GM12878 (cell line): ENCODE measurements around the gene CHRM4. TPM values are rescaled to one million over a fixed set of nuclear protein-coding genes. Genes with fewer than 3 reads are reported as not detected.

Experiments
- ATAC-seq: fragments of 200-7000 bp; cut with Tn5 transposase; 3 replicates; pipeline ENCODE4 v1.9.1; 2020; ENCODE audit warnings: mild to moderate bottlenecking, moderate library complexity
- BruUV-seq: library from RNA; stranded (reverse); fragments of 400-500 nt; replicated peaks from 2 replicates; lab custom pipeline; 2021; lab: Mats Ljungman, UMichigan
- CTCF ChIA-PET: fragments of 300-600 bp; sonication (Branson Sonifier 250); formaldehyde crosslinking; extraction: SDS; loops from one replicate; lab custom pipeline; 2021; ENCODE audit warnings: inconsistent platforms; lab: Yijun Ruan, JAX
- POLR2A ChIA-PET: fragments of 350-600 bp; formaldehyde crosslinking; extraction: SDS; loops from one replicate; lab custom pipeline; 2021; ENCODE audit warnings: inconsistent platforms; lab: Charles Lee
- RAD21 ChIA-PET: fragments of 300-600 bp; sonication (Branson Sonifier 250); formaldehyde crosslinking; loops from one replicate; lab custom pipeline; 2023; ENCODE audit warnings: antibody characterized with exemption; ENCODE audit not compliant: unreplicated experiment; lab: Charles Lee
- SMC1A ChIA-PET: fragments of 300-600 bp; sonication (Branson Sonifier 250); formaldehyde crosslinking; loops from one replicate; lab custom pipeline; 2023; ENCODE audit not compliant: unreplicated experiment, uncharacterized antibody; lab: Charles Lee
- DNase-seq: peaks from one replicate; pipeline ENCODE4 v3.0.0-alpha.2; 2011; ENCODE audit warnings: low read depth, low spot score
- FAIRE-seq: peaks from 3 replicates; lab custom pipeline; 2011; peaks lifted over from hg19 to GRCh38; lab: Jason Lieb, UNC
- H2AFZ ChIP-seq: 2 replicates; pipeline ENCODE4 v1.6.0; 2011; ENCODE audit warnings: low read depth, low read length, control low read depth; ENCODE audit not compliant: control insufficient read depth
- H3K27ac ChIP-seq: 2 replicates; pipeline ENCODE4 v1.5.1; 2011; ENCODE audit warnings: control low read depth; ENCODE audit not compliant: control insufficient read depth, insufficient read depth
- H3K27me3 ChIP-seq, 2 experiments: replicated peaks in 1 of 2; 2 replicates each; pipeline versions ENCODE4 v1.6.0 to v1.6.1; 2011; ENCODE audit warnings: low read length in 1 of 2; ENCODE audit not compliant: control insufficient read depth in 2 of 2, insufficient read depth in 2 of 2
- H3K36me3 ChIP-seq, 2 experiments: 2 replicates each; pipeline ENCODE4 v1.5.1; 2011; ENCODE audit warnings: low read length in 1 of 2; ENCODE audit not compliant: control insufficient read depth in 2 of 2, insufficient read depth in 2 of 2
- H3K4me1 ChIP-seq: 2 replicates; pipeline ENCODE4 v1.6.1; 2011; ENCODE audit warnings: mild to moderate bottlenecking, low read length, moderate library complexity, mixed read lengths; ENCODE audit not compliant: control insufficient read depth, insufficient read depth
- H3K4me2 ChIP-seq: 2 replicates; pipeline ENCODE4 v1.6.0; 2011; ENCODE audit warnings: control low read depth; ENCODE audit not compliant: control insufficient read depth, insufficient read depth
- H3K4me3 ChIP-seq: fragments of 200-600 bp; sonication (generic); 2 replicates; pipeline ENCODE4 v1.5.1; 2016
- H3K79me2 ChIP-seq: 2 replicates; pipeline ENCODE4 v1.6.0; 2011; ENCODE audit warnings: low read length; ENCODE audit not compliant: control insufficient read depth, insufficient read depth
- H3K9ac ChIP-seq: 2 replicates; pipeline ENCODE4 v1.8.0; 2011; ENCODE audit warnings: low read length, control low read depth, mixed read lengths; ENCODE audit not compliant: control insufficient read depth, insufficient read depth
- H3K9me3 ChIP-seq: replicated peaks from 3 replicates; pipeline ENCODE4 v1.5.1; 2011; ENCODE audit warnings: mild to moderate bottlenecking, low read length; ENCODE audit not compliant: control insufficient read depth, insufficient read depth
- H4K20me1 ChIP-seq: 2 replicates; pipeline ENCODE4 v1.6.0; 2011; ENCODE audit not compliant: control insufficient read depth, insufficient read depth
- ELK1 ChIP-seq: IDR thresholded peaks from 2 replicates; pipeline ENCODE4 v1.6.1; 2012; ENCODE audit warnings: low read depth, low read length, improper control_type of control experiment
- GATAD2B ChIP-seq: fragments of 450-650 bp; conservative IDR thresholded peaks from 2 replicates; pipeline ENCODE4 v1.6.1; 2017; ENCODE audit warnings: low read depth, mild to moderate bottlenecking, moderate library complexity
- LARP7 ChIP-seq: fragments of 450-650 bp; IDR thresholded peaks from 2 replicates; pipeline ENCODE4 v1.6.1; 2017; ENCODE audit warnings: mild to moderate bottlenecking
- MEF2B ChIP-seq: fragments of 450-650 bp; IDR thresholded peaks from 2 replicates; pipeline ENCODE4 v1.6.1; 2018; ENCODE audit warnings: mild to moderate bottlenecking, moderate library complexity; ENCODE audit not compliant: partially characterized antibody, poor library complexity, severe bottlenecking
- POLR2AphosphoS2 ChIP-seq: IDR thresholded peaks from 2 replicates; pipeline ENCODE4 v1.6.1; 2011; ENCODE audit warnings: low read depth, mild to moderate bottlenecking, low read length, improper control_type of control experiment, moderate library complexity
- RAD51 ChIP-seq: fragments of 450-650 bp; IDR thresholded peaks from 2 replicates; pipeline ENCODE4 v1.6.1; 2016; ENCODE audit warnings: moderate library complexity, mild to moderate bottlenecking, inconsistent platforms
- RBBP5 ChIP-seq: fragments of 200-600 bp; sonication (generic); conservative IDR thresholded peaks from 2 replicates; pipeline ENCODE4 v1.6.1; 2016
- ZNF622 ChIP-seq: fragments of 450-650 bp; IDR thresholded peaks from 2 replicates; pipeline ENCODE4 v1.6.1; 2017; ENCODE audit warnings: mild to moderate bottlenecking, inconsistent platforms
- WGBS: methylation state at CpG from one replicate; pipeline ENCODE4 v1.1.6; 2016; ENCODE audit warnings: low lambda C conversion rate; ENCODE audit not compliant: insufficient replicate concordance, insufficient coverage; ENCODE audit errors: missing lambda C conversion rate; 5-methylcytosine and 5-hydroxymethylcytosine counted together
- in situ Hi-C: fragments of 300-500 bp; cut with MboI; formaldehyde crosslinking; loops from 9 replicates; pipeline ENCODE4 v1.14.3; 2018; ENCODE audit warnings: mixed read lengths
- intact Hi-C: fragments of 100-400 bp; cut with micrococcal nuclease; formaldehyde crosslinking; loops from one replicate; pipeline ENCODE4 v1.14.2; 2022; ENCODE audit not compliant: unreplicated experiment
- polyA plus RNA-seq, 11 experiments: library from polyadenylated mRNA; depleted of rRNA in 4 of 11; unstranded in 6 of 11; stranded (reverse) in 5 of 11; fragments of >200 nt; fragmentation: Nextera tagmentation in 4 of 11; fragmentation: Illumina TruSeq in 1 of 11; extraction: Ambion mirVana in 4 of 11; extraction: Trizol in 1 of 11; gene quantifications; 1 replicate in 1 of 11; 2 replicates in 10 of 11; pipeline versions ENCODE4 v1.2.1 to v1.2.3, GENCODE V29; 2011 to 2016; ENCODE audit warnings: inconsistent platforms in 2 of 11, missing spikeins in 2 of 11, low read depth in 1 of 11
- total RNA-seq, 4 experiments: library from RNA; depleted of rRNA in 3 of 4; stranded (reverse); fragments of >200 nt in 3 of 4; fragmentation: Illumina TruSeq in 1 of 4; extraction: Trizol in 1 of 4; gene quantifications; 2 replicates each; pipeline versions ENCODE4 v1.2.1 to v1.2.3, GENCODE V29; 2013 to 2021
- TF ChIP-seq, protein P1 (sequence below): fragments of 450-650 bp; IDR thresholded peaks from 2 replicates; pipeline ENCODE4 v1.6.1; 2017; ENCODE audit warnings: antibody characterized with exemption, mild to moderate bottlenecking, moderate library complexity
- TF ChIP-seq, protein P2 (sequence below): IDR thresholded peaks from 2 replicates; pipeline ENCODE4 v1.6.1; 2011; ENCODE audit warnings: borderline replicate concordance, low read depth, mild to moderate bottlenecking, moderate library complexity, low read length; ENCODE audit not compliant: insufficient read depth, poor library complexity, severe bottlenecking

CHRM4 gene
- total and polyA plus RNA-seq, 10 of the 15 experiments (the other 5 are each of a cell fraction or from before 2014, with no cell fraction given), result 0.12 to 0.23 (median 0.13) TPM; not detected in 7

DNA sequence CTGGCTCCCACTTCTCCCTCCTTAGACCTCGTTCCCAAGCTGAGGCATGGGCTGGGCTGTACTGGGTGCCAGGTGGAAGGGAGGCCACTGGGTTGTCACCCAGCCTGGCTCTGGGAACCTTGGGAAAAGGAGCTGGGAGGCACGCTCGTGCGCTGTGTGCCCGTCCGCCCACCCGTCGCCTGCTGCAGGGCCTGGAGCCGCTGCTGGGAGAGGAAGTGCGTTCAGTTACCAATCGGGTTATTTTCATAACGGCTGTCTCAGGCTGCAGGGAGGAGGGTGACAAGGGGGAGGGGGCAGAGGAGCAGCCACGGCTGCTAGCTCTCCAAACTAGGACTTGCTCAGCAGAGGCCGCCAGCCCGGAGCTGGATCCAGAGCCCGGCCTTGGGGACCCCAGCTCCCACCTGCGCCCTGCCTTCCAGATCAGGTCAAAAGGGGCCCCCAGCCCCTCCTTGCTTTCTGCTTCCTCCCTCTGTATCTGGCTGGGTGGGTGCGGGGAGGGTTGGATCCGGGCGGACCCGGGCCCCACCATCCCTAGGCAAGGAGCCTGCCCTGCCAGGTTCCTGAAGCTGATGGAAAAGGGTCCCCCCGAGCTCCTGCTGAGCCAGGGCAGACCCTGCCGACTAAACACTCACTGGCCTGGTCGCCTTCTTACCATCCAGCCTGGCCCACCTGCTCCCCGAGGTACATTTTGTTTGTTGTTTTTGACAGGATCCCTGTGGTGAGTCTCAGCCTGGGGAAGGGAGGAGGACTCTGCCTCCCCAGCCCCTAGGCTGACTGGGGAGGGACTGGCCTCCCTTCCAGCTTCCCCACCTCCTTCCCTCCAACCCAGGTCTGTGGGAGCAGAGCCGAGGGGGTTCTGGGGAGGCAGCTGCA lies 30.1 kb downstream of the CHRM4 start (continued):
- TF ChIP-seq ZNF622 (no peak), ELK1 (no peak), RBBP5 (no peak), GATAD2B (peak; percentile 93), MEF2B (peak; percentile 67)
- TF ChIP-seq, protein P1, sequence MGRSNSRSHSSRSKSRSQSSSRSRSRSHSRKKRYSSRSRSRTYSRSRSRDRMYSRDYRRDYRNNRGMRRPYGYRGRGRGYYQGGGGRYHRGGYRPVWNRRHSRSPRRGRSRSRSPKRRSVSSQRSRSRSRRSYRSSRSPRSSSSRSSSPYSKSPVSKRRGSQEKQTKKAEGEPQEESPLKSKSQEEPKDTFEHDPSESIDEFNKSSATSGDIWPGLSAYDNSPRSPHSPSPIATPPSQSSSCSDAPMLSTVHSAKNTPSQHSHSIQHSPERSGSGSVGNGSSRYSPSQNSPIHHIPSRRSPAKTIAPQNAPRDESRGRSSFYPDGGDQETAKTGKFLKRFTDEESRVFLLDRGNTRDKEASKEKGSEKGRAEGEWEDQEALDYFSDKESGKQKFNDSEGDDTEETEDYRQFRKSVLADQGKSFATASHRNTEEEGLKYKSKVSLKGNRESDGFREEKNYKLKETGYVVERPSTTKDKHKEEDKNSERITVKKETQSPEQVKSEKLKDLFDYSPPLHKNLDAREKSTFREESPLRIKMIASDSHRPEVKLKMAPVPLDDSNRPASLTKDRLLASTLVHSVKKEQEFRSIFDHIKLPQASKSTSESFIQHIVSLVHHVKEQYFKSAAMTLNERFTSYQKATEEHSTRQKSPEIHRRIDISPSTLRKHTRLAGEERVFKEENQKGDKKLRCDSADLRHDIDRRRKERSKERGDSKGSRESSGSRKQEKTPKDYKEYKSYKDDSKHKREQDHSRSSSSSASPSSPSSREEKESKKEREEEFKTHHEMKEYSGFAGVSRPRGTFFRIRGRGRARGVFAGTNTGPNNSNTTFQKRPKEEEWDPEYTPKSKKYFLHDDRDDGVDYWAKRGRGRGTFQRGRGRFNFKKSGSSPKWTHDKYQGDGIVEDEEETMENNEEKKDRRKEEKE, result no peak

DNA sequence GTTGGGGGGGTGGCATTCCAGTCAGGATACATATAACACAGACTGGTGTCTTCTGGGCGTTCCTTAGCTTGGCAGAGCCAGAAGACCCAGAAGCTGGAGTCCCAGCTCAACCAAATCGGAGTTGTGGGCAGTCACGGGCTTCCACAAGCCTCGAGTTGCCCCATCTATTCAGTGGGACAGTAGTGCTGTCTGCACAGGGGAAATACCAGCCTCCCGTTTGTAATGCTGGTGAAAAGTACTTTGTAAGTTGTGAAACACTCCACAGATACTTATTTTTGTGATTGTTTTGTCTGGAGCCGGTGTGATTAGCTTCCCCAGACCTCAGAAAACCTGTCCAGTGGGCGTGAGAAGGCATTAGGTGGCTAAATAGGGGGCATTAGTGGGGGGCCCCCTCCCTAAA lies 30.7 kb downstream of the CHRM4 start:
- peak overlapping the region; percentile 90 for H3K27ac ChIP-seq
- ChIA-PET POLR2A (interaction anchor here (0.6 to 3.2 kb wide), 9 partner anchors 9 to 236 kb away, joined by 3 to 32 read pairs (median 5); partner anchors contain the start of gene DGKZ), RAD21 (interaction anchor here (0.7 to 3.1 kb wide), 12 partner anchors 8 to 122 kb away, joined by 3 to 38 read pairs (median 4); partner anchors contain the start of gene DGKZ), CTCF (interaction anchor here (0.7 to 19.9 kb wide), 14 partner anchors 5 to 257 kb away, joined by 3 to 423 read pairs (median 4); partner anchors contain the start of genes ATG13, DGKZ and HARBI1), SMC1A (interaction anchor here (0.7 to 6.0 kb wide), 13 partner anchors 10 to 158 kb away, joined by 3 to 70 read pairs (median 4); partner anchors contain the start of gene DGKZ)
- no peak for DNase-seq
- H3K4me2 ChIP-seq, result peak overlapping the region; percentile 86
- peak; percentile 67 for ATAC-seq
- H3K4me1 ChIP-seq, result peaks cover 20% of the 10 kb centered on the region
- peak; percentile 76 for FAIRE-seq
- peak overlapping the region; percentile 65 for H3K4me3 ChIP-seq
- peaks cover 29% of the 10 kb centered on the region for H3K79me2 ChIP-seq
- in situ Hi-C loops (no loop called here), intact Hi-C loops (no loop called here)
- 18% methylated on average over 7 of the region's 7 CpGs for WGBS
- H3K27me3 ChIP-seq, result no peaks in the 10 kb centered on the region
- no peaks in the 10 kb centered on the region for H4K20me1 ChIP-seq
- no peak for TF ChIP-seq RAD51
- no peak for TF ChIP-seq POLR2AphosphoS2
- TF ChIP-seq, protein P2, sequence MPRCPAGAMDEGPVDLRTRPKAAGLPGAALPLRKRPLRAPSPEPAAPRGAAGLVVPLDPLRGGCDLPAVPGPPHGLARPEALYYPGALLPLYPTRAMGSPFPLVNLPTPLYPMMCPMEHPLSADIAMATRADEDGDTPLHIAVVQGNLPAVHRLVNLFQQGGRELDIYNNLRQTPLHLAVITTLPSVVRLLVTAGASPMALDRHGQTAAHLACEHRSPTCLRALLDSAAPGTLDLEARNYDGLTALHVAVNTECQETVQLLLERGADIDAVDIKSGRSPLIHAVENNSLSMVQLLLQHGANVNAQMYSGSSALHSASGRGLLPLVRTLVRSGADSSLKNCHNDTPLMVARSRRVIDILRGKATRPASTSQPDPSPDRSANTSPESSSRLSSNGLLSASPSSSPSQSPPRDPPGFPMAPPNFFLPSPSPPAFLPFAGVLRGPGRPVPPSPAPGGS, result no peak
- TF ChIP-seq LARP7, result 0 out of 2 replicates have a peak, but pooled peaks have one; percentile 23
- H2AFZ ChIP-seq, result peak overlapping the region; percentile 68
- H3K9me3 ChIP-seq, result no peaks in the 10 kb centered on the region
- H3K36me3 ChIP-seq, result peaks cover 0 to 8% of the 10 kb centered on the region in 2 experiments; a peak in 3 of 4 replicates
- peak overlapping the region; percentile 86 for H3K9ac ChIP-seq
- BruUV-seq, result no TSS peak
